NCI-H146 treated with DMSO at 0.1 percent for 48 hours (cell line): Measurements from ENCODE around the gene PRKCA.
"Not testable (repeated sequence)": the region's sequence is repeated elsewhere in the genome, so short reads cannot be mapped to it uniquely, and the experiment has no call there.

Source experiments
- DNase-seq: peaks from one replicate; lab custom pipeline; 2025; ENCODE audit not compliant: unreplicated experiment; lab: John Stamatoyannopoulos, UW

PRKCA gene

GRCh38 chr17:66595893-66596292 lies 293.5 kb downstream of the PRKCA start:
- no peak for DNase-seq

- no peak for DNase-seq
Observed at GRCh38 chr17:66602659-66603384, 300.4 kb downstream of the PRKCA start.

- DNase-seq, result no peak
Observed at GRCh38 chr17:66604376-66604775, 302.0 kb downstream of the PRKCA start.

- DNase-seq, result no peak
Observed at GRCh38 chr17:66605541-66605940, 303.1 kb downstream of the PRKCA start.

GRCh38 chr17:66610361-66611133 lies 308.1 kb downstream of the PRKCA start:
- DNase-seq, result no peak

- DNase-seq, result no peak
Observed at GRCh38 chr17:66611397-66611796, 309.0 kb downstream of the PRKCA start.

GRCh38 chr17:66612993-66613392 lies 310.6 kb downstream of the PRKCA start:
- DNase-seq, result no peak

- DNase-seq, result no peak
Observed at GRCh38 chr17:66614469-66614868, 312.1 kb downstream of the PRKCA start.

GRCh38 chr17:66619206-66619605 lies 316.8 kb downstream of the PRKCA start:
- DNase-seq, result no peak

- DNase-seq, result no peak
Observed at GRCh38 chr17:66620528-66620927, 318.1 kb downstream of the PRKCA start.

- not testable (repeated sequence) for DNase-seq
Observed at GRCh38 chr17:66624630-66625029, 322.2 kb downstream of the PRKCA start.

GRCh38 chr17:66625311-66625767 lies 322.9 kb downstream of the PRKCA start:
- DNase-seq, result no peak

- DNase-seq, result no peak
Observed at GRCh38 chr17:66627985-66628384, 325.6 kb downstream of the PRKCA start.

GRCh38 chr17:66629762-66630161 lies 327.3 kb downstream of the PRKCA start:
- DNase-seq, result no peak

GRCh38 chr17:66630379-66630778 lies 328.0 kb downstream of the PRKCA start:
- DNase-seq, result no peak

GRCh38 chr17:66630828-66631472 lies 328.5 kb downstream of the PRKCA start:
- DNase-seq, result no peak

GRCh38 chr17:66632731-66633130 lies 330.3 kb downstream of the PRKCA start:
- DNase-seq, result no peak

GRCh38 chr17:66633317-66633965 lies 331.0 kb downstream of the PRKCA start:
- DNase-seq, result no peak

- no peak for DNase-seq
Observed at GRCh38 chr17:66634193-66634592, 331.8 kb downstream of the PRKCA start.

GRCh38 chr17:66635386-66636045 lies 333.1 kb downstream of the PRKCA start:
- no peak for DNase-seq

- DNase-seq, result no peak
Observed at GRCh38 chr17:66636111-66636510, 333.7 kb downstream of the PRKCA start.
